HEK293 (cell line): ENCODE data around the gene CNPY1.

Source experiments
- CTCF ChIA-PET: fragments of 350-600 bp; formaldehyde crosslinking; extraction: SDS; loops from one replicate; lab custom pipeline; 2021; ENCODE audit warnings: antibody characterized with exemption; lab: Yijun Ruan, JAX
- POLR2A ChIA-PET: fragments of 300-600 bp; formaldehyde crosslinking; extraction: SDS; loops from one replicate; lab custom pipeline; 2020; ENCODE audit warnings: antibody characterized with exemption, inconsistent platforms; lab: Yijun Ruan, JAX
- H3K27ac ChIP-seq: fragments of 200-500 bp; sonication (Bioruptor generic); 2 replicates; pipeline ENCODE4 v1.5.1; 2014; ENCODE audit warnings: low read depth, low read length, control low read depth, inconsistent platforms; ENCODE audit errors: extremely low read depth
- H3K36me3 ChIP-seq, 2 experiments: fragments of 200-500 bp in 1 of 2; sonication (Bioruptor generic) in 1 of 2; 1 replicate in 1 of 2; 2 replicates in 1 of 2; pipeline ENCODE4 v1.5.1; 2014 to 2017; ENCODE audit warnings: inconsistent platforms in 2 of 2, low read length in 2 of 2; ENCODE audit not compliant: control insufficient read depth in 2 of 2, insufficient read depth in 1 of 2
- H3K4me1 ChIP-seq: fragments of 200-500 bp; sonication (Bioruptor generic); 2 replicates; pipeline ENCODE4 v1.5.1; 2014; ENCODE audit warnings: mild to moderate bottlenecking, low read length, inconsistent platforms; ENCODE audit not compliant: control insufficient read depth, insufficient read depth
- H3K4me3 ChIP-seq: 2 replicates; pipeline ENCODE4 v1.5.1; 2011; ENCODE audit warnings: low read depth, mild to moderate bottlenecking, control low read depth, low read length, moderate library complexity
- H3K9me3 ChIP-seq: fragments of 200-500 bp; sonication (Bioruptor generic); 2 replicates; pipeline ENCODE4 v1.5.1; 2014; ENCODE audit warnings: low read depth, low read length, inconsistent platforms; ENCODE audit not compliant: control insufficient read depth, insufficient read depth
- GLI2 ChIP-seq: fragments of 450-650 bp; formaldehyde crosslinking; IDR thresholded peaks from 2 replicates; pipeline ENCODE4; 2017; ENCODE audit warnings: missing biosample characterization, missing genetic modification characterization, low read depth, borderline replicate concordance
- INSM2 ChIP-seq: fragments of 450-650 bp; formaldehyde crosslinking; IDR thresholded peaks from 2 replicates; pipeline ENCODE4 v1.5.1; 2016; ENCODE audit warnings: missing biosample characterization, missing genetic modification characterization
- KLF1 ChIP-seq: fragments of 450-650 bp; formaldehyde crosslinking; IDR thresholded peaks from 2 replicates; pipeline ENCODE4 v1.5.1; 2016; ENCODE audit warnings: missing biosample characterization, missing genetic modification characterization
- KLF17 ChIP-seq: fragments of 450-650 bp; formaldehyde crosslinking; IDR thresholded peaks from 2 replicates; pipeline ENCODE4 v1.5.1; 2016; ENCODE audit warnings: missing biosample characterization, missing genetic modification characterization
- PRDM10 ChIP-seq: fragments of 450-650 bp; formaldehyde crosslinking; IDR thresholded peaks from 2 replicates; pipeline ENCODE4 v1.5.1; 2016; ENCODE audit warnings: missing biosample characterization, missing genetic modification characterization
- REPIN1 ChIP-seq: fragments of 450-650 bp; formaldehyde crosslinking; IDR thresholded peaks from 2 replicates; pipeline ENCODE4 v1.5.1; 2017; ENCODE audit warnings: missing biosample characterization, missing genetic modification characterization, low read depth
- TRIM28 ChIP-seq: IDR thresholded peaks from 2 replicates; pipeline ENCODE4 v1.6.1; 2011; ENCODE audit warnings: low read length, control low read depth, borderline replicate concordance
- WT1 ChIP-seq: fragments of 450-650 bp; formaldehyde crosslinking; IDR thresholded peaks from 2 replicates; pipeline ENCODE4 v1.5.1; 2016; ENCODE audit warnings: missing biosample characterization, missing genetic modification characterization
- ZFP3 ChIP-seq: fragments of 450-650 bp; formaldehyde crosslinking; IDR thresholded peaks from 2 replicates; pipeline ENCODE4 v1.5.1; 2016; ENCODE audit warnings: low read depth, missing biosample characterization, missing genetic modification characterization
- ZFP37 ChIP-seq: fragments of 450-650 bp; formaldehyde crosslinking; IDR thresholded peaks from 2 replicates; pipeline ENCODE4 v1.5.1; 2016; ENCODE audit warnings: missing biosample characterization, missing genetic modification characterization
- ZNF19 ChIP-seq: fragments of 450-650 bp; formaldehyde crosslinking; IDR thresholded peaks from 2 replicates; pipeline ENCODE4; 2016; ENCODE audit warnings: missing biosample characterization, missing genetic modification characterization, low read depth
- ZNF391 ChIP-seq: fragments of 450-650 bp; formaldehyde crosslinking; IDR thresholded peaks from 2 replicates; pipeline ENCODE4 v1.5.1; 2016; ENCODE audit warnings: low read depth, missing biosample characterization, missing genetic modification characterization, borderline replicate concordance
- ZNF398 ChIP-seq: fragments of 450-650 bp; formaldehyde crosslinking; IDR thresholded peaks from 2 replicates; pipeline ENCODE4 v1.5.1; 2017; ENCODE audit warnings: missing biosample characterization, missing genetic modification characterization
- ZNF473 ChIP-seq: fragments of 450-650 bp; formaldehyde crosslinking; IDR thresholded peaks from 2 replicates; pipeline ENCODE4 v1.5.1; 2017; ENCODE audit warnings: missing biosample characterization, missing genetic modification characterization
- ZNF501 ChIP-seq: fragments of 450-650 bp; formaldehyde crosslinking; IDR thresholded peaks from 2 replicates; pipeline ENCODE4 v1.5.1; 2016; ENCODE audit warnings: missing biosample characterization, missing genetic modification characterization
- ZNF529 ChIP-seq: fragments of 450-650 bp; formaldehyde crosslinking; IDR thresholded peaks from 2 replicates; pipeline ENCODE4 v1.5.1; 2017; ENCODE audit warnings: missing genetic modification characterization, missing biosample characterization; ENCODE audit not compliant: insufficient replicate concordance
- ZNF549 ChIP-seq: fragments of 450-650 bp; IDR thresholded peaks from 2 replicates; pipeline ENCODE4 v1.5.1; 2018; ENCODE audit warnings: missing biosample characterization, missing genetic modification characterization, mild to moderate bottlenecking, inconsistent platforms, moderate library complexity
- ZNF626 ChIP-seq: fragments of 450-650 bp; sonication (Bioruptor Pico); formaldehyde crosslinking; IDR thresholded peaks from 2 replicates; pipeline ENCODE4 v1.5.1; 2018; ENCODE audit warnings: missing biosample characterization, missing genetic modification characterization, inconsistent platforms
- ZNF707 ChIP-seq: fragments of 450-650 bp; formaldehyde crosslinking; IDR thresholded peaks from 2 replicates; pipeline ENCODE4 v1.5.1; 2016; ENCODE audit warnings: missing biosample characterization, missing genetic modification characterization
- ZNF747 ChIP-seq: fragments of 450-650 bp; formaldehyde crosslinking; IDR thresholded peaks from 2 replicates; pipeline ENCODE4 v1.5.1; 2016; ENCODE audit warnings: missing biosample characterization, missing genetic modification characterization
- ZNF76 ChIP-seq: fragments of 450-650 bp; formaldehyde crosslinking; IDR thresholded peaks from 2 replicates; pipeline ENCODE4; 2016; ENCODE audit warnings: low read depth, missing biosample characterization, missing genetic modification characterization, borderline replicate concordance
- ZNF768 ChIP-seq: fragments of 450-650 bp; formaldehyde crosslinking; IDR thresholded peaks from 2 replicates; pipeline ENCODE4 v1.5.1; 2018; ENCODE audit warnings: missing biosample characterization, mild to moderate bottlenecking, missing genetic modification characterization
- ZNF830 ChIP-seq: fragments of 450-650 bp; IDR thresholded peaks from 2 replicates; pipeline ENCODE4 v1.5.0; 2018; ENCODE audit warnings: missing biosample characterization, missing genetic modification characterization, low read depth, mild to moderate bottlenecking, moderate library complexity
- ZSCAN4 ChIP-seq: fragments of 450-650 bp; formaldehyde crosslinking; IDR thresholded peaks from 2 replicates; pipeline ENCODE4 v1.5.1; 2017; ENCODE audit warnings: missing biosample characterization, missing genetic modification characterization

The CNPY1 gene

GRCh38 chr7:155515318-155515717 is 31.0 kb downstream of the CNPY1 start (continued):
- TF ChIP-seq ZNF76 (tag by site-specific recombination) (no peak), REPIN1 (no peak), ZNF398 (no peak), ZNF391 (tag by site-specific recombination) (no peak), INSM2 (no peak)

GRCh38 chr7:155514296-155514695 is 32.1 kb downstream of the CNPY1 start:
- POLR2A ChIA-PET, result no interaction called here
- Histone ChIP-seq H3K36me3 (no peaks in the 10 kb centered on the region), H3K4me3 (no peak overlapping the region), H3K27ac (no peak overlapping the region), H3K9me3 (no peaks in the 10 kb centered on the region), H3K4me1 (0 out of 2 replicates have a peak, but pooled peaks cover 2% of the 10 kb centered on the region)
- CTCF ChIA-PET, result no interaction called here
- TF ChIP-seq ZNF707 (tag by site-specific recombination) (no peak), PRDM10 (no peak), ZNF626 (tag by site-specific recombination) (no peak)

- CTCF ChIA-PET, result interaction anchor here (0.6 to 1.4 kb wide), 4 partner anchors 85 to 224 kb away, joined by 3 to 6 read pairs (median 4); no protein-coding TSS in a partner anchor
Measured at GRCh38 chr7:155513543-155514285, 32.6 kb downstream of the CNPY1 start.

More at GRCh38 chr7:155513543-155514285, 32.6 kb downstream of the CNPY1 start:
- POLR2A ChIA-PET, result no interaction called here
- Histone ChIP-seq H3K9me3 (no peaks in the 10 kb centered on the region), H3K36me3 (no peaks in the 10 kb centered on the region), H3K4me3 (no peak overlapping the region), H3K27ac (no peak overlapping the region), H3K4me1 (0 out of 2 replicates have a peak, but pooled peaks cover 2% of the 10 kb centered on the region)
- TF ChIP-seq ZNF768 (tag by site-specific recombination) (no peak), ZNF549 (tag by site-specific recombination) (no peak), GLI2 (no peak), ZNF830 (tag by site-specific recombination) (no peak), ZFP3 (no peak), ZNF747 (tag by site-specific recombination) (no peak), ZNF501 (tag by site-specific recombination) (no peak), ZFP37 (tag by site-specific recombination) (no peak), ZNF19 (tag by site-specific recombination) (no peak), ZNF76 (tag by site-specific recombination) (no peak), KLF17 (tag by site-specific recombination) (no peak), WT1 (tag by site-specific recombination) (no peak), ZSCAN4 (tag by site-specific recombination) (no peak), TRIM28 (no peak), ZNF529 (tag by site-specific recombination) (no peak), ZNF473 (tag by site-specific recombination) (no peak), KLF1 (tag by site-specific recombination) (no peak)
